HCT116 (cell line): ENCODE measurements around the gene UBR2. TPM values are rescaled to one million over a fixed set of nuclear protein-coding genes. Genes with fewer than 3 reads are reported as not detected.

ENCODE experiments used
- ATAC-seq: fragments of 200-7000 bp; cut with Tn5 transposase; 2 replicates; pipeline ENCODE4 v1.9.1; 2020; ENCODE audit warnings: mild to moderate bottlenecking, moderate library complexity
- BruUV-seq: library from RNA; stranded (reverse); fragments of 400-500 nt; replicated peaks from 2 replicates; lab custom pipeline; 2021; lab: Mats Ljungman, UMichigan
- CTCF ChIA-PET: fragments of 300-600 bp; sonication (Branson Sonifier 250); formaldehyde crosslinking; loops from one replicate; lab custom pipeline; 2021; ENCODE audit warnings: antibody characterized with exemption; lab: Charles Lee
- POLR2A ChIA-PET: fragments of 300-600, 350-600 bp; sonication (Branson Sonifier 250); formaldehyde crosslinking; loops from one replicate; lab custom pipeline; 2021; ENCODE audit warnings: antibody characterized with exemption; lab: Charles Lee
- RAD21 ChIA-PET, 2 experiments: fragments of 300-600 bp; sonication (Branson Sonifier 250); formaldehyde crosslinking; loops; one replicate each; lab custom pipeline; 2023; ENCODE audit warnings: low total read pairs in 2 of 2; ENCODE audit not compliant: uncharacterized antibody in 2 of 2, unreplicated experiment in 2 of 2, low non-redundant PET in 1 of 2; lab: Charles Lee
- DNase-seq: peaks from one replicate; pipeline ENCODE4 v3.0.0-alpha.2; 2010; ENCODE audit warnings: low read depth, low spot score
- H2AFZ ChIP-seq: fragments of 200-600 bp; shearing (Covaris generic), sonication (generic); 2 replicates; pipeline ENCODE4 v1.6.1; 2017; ENCODE audit warnings: low read depth, mixed run types, mixed read lengths, antibody characterized with exemption, low read length; ENCODE audit not compliant: poor library complexity, severe bottlenecking
- H3K27ac ChIP-seq: 2 replicates; pipeline ENCODE4 v1.5.1; 2012; ENCODE audit warnings: low read depth, low read length
- H3K27me3 ChIP-seq: fragments of 200-600 bp; sonication (generic); 2 replicates; pipeline ENCODE4 v1.6.1; 2016; ENCODE audit warnings: mixed run types, low read length, mixed read lengths; ENCODE audit not compliant: insufficient read depth
- H3K36me3 ChIP-seq, 2 experiments: fragments of 200-500 bp in 1 of 2; fragments of 200-600 bp in 1 of 2; sonication (Bioruptor generic) in 1 of 2; sonication (generic) in 1 of 2; 2 replicates each; pipeline versions ENCODE4 v1.5.1 to v1.6.1; 2014 to 2016; ENCODE audit warnings: low read length in 2 of 2, inconsistent platforms in 1 of 2, mixed read lengths in 1 of 2, mixed run types in 1 of 2; ENCODE audit not compliant: insufficient read depth in 2 of 2, control insufficient read depth in 1 of 2
- H3K4me1 ChIP-seq, 2 experiments: fragments of 200-600 bp in 1 of 2; sonication (generic) in 1 of 2; 2 replicates each; pipeline versions ENCODE4 v1.5.1 to v1.6.1; 2012 to 2017; ENCODE audit warnings: low read length in 2 of 2, inconsistent platforms in 1 of 2, mild to moderate bottlenecking in 1 of 2, mixed read lengths in 1 of 2, mixed run types in 1 of 2, moderate library complexity in 1 of 2; ENCODE audit not compliant: insufficient read depth in 2 of 2, control insufficient read depth in 1 of 2
- H3K4me2 ChIP-seq: fragments of 200-600 bp; sonication (generic); 2 replicates; pipeline ENCODE4 v1.6.1; 2017; ENCODE audit warnings: mixed run types, low read length, mixed read lengths
- H3K4me3 ChIP-seq, 2 experiments: fragments of 200-600 bp in 1 of 2; sonication (generic) in 1 of 2; replicated peaks in 1 of 2; 2 replicates each; pipeline ENCODE4 v1.5.1; 2011 to 2016; ENCODE audit warnings: low read length in 2 of 2, control low read depth in 1 of 2, low read depth in 1 of 2, mild to moderate bottlenecking in 1 of 2, mixed read lengths in 1 of 2, mixed run types in 1 of 2
- H3K79me2 ChIP-seq: fragments of 200-600 bp; sonication (generic); 2 replicates; pipeline ENCODE4 v1.6.1; 2017; ENCODE audit warnings: mild to moderate bottlenecking, mixed run types, low read length, moderate library complexity, mixed read lengths; ENCODE audit not compliant: insufficient read depth
- H3K9ac ChIP-seq: fragments of 200-600 bp; sonication (generic); 2 replicates; pipeline ENCODE4 v1.6.1; 2016; ENCODE audit warnings: low read length, mixed read lengths
- H3K9me2 ChIP-seq: fragments of 200-600 bp; sonication (generic), shearing (Covaris generic); 2 replicates; pipeline ENCODE4 v1.6.1; 2017; ENCODE audit warnings: mixed run types, mild to moderate bottlenecking, moderate library complexity; ENCODE audit not compliant: insufficient read depth
- H3K9me3 ChIP-seq, 2 experiments: fragments of 200-500 bp in 1 of 2; fragments of 200-600 bp in 1 of 2; sonication (Bioruptor generic) in 1 of 2; sonication (generic) in 1 of 2; 2 replicates each; pipeline ENCODE4 v1.6.1; 2014 to 2017; ENCODE audit warnings: low read length in 2 of 2, mixed read lengths in 2 of 2, inconsistent platforms in 1 of 2, low read depth in 1 of 2, mild to moderate bottlenecking in 1 of 2, mixed run types in 1 of 2, moderate library complexity in 1 of 2; ENCODE audit not compliant: control insufficient read depth in 1 of 2, insufficient read depth in 1 of 2
- H4K20me1 ChIP-seq: fragments of 200-600 bp; sonication (generic), shearing (Covaris generic); 2 replicates; pipeline ENCODE4 v1.6.1; 2017; ENCODE audit warnings: mixed run types, mild to moderate bottlenecking, moderate library complexity; ENCODE audit not compliant: insufficient read depth
- CBX3 ChIP-seq: IDR thresholded peaks from 2 replicates; pipeline ENCODE4 v1.6.1; 2012; ENCODE audit warnings: low read depth
- EGR1 ChIP-seq: IDR thresholded peaks from 2 replicates; pipeline ENCODE4 v1.6.1; 2012; ENCODE audit warnings: low read depth
- ELF1 ChIP-seq: IDR thresholded peaks from 2 replicates; pipeline ENCODE4 v1.6.1; 2012; ENCODE audit warnings: low read depth, borderline replicate concordance
- EZH2phosphoT487 ChIP-seq: fragments of 200-600 bp; IDR thresholded peaks from 2 replicates; pipeline ENCODE4 v1.6.1; 2018; ENCODE audit warnings: antibody characterized with exemption, borderline replicate concordance
- FOSL1 ChIP-seq: IDR thresholded peaks from 2 replicates; pipeline ENCODE4 v1.6.1; 2012; ENCODE audit warnings: low read depth
- JUND ChIP-seq: IDR thresholded peaks from 2 replicates; pipeline ENCODE4 v1.6.1; 2012
- POLR2A ChIP-seq: IDR thresholded peaks from 2 replicates; pipeline ENCODE4 v1.7.0; 2011; ENCODE audit warnings: borderline replicate concordance; ENCODE audit not compliant: insufficient read depth, insufficient read length; ENCODE audit errors: extremely low read depth
- POLR2AphosphoS5 ChIP-seq: IDR thresholded peaks from 2 replicates; pipeline ENCODE4 v1.6.1; 2011; ENCODE audit warnings: mild to moderate bottlenecking, low read depth, low read length, moderate library complexity
- RAD21 ChIP-seq: IDR thresholded peaks from 2 replicates; pipeline ENCODE4 v1.6.1; 2012; ENCODE audit warnings: low read depth, mild to moderate bottlenecking
- SIN3A ChIP-seq: IDR thresholded peaks from 2 replicates; pipeline ENCODE4 v1.6.1; 2012; ENCODE audit warnings: low read depth
- SP1 ChIP-seq: IDR thresholded peaks from 2 replicates; pipeline ENCODE4 v1.6.1; 2012; ENCODE audit warnings: low read depth
- TCF7L2 ChIP-seq: IDR thresholded peaks from 2 replicates; pipeline ENCODE4 v1.7.0; 2011; ENCODE audit warnings: borderline replicate concordance, inconsistent platforms; ENCODE audit not compliant: insufficient read depth, insufficient read length; ENCODE audit errors: extremely low read depth
- ZFX ChIP-seq: fragments of 450-650 bp; IDR thresholded peaks from 2 replicates; pipeline ENCODE4 v1.6.1; 2017
- intact Hi-C: fragments of 100-400 bp; cut with micrococcal nuclease; formaldehyde crosslinking; loops from 2 replicates; pipeline ENCODE4 v1.10.0; 2022
- total RNA-seq: library from RNA; stranded (reverse); gene quantifications from one replicate; pipeline ENCODE4 v1.2.1, GENCODE V29; 2021; ENCODE audit not compliant: unreplicated experiment
- TF ChIP-seq, protein P1 (sequence below): IDR thresholded peaks from 2 replicates; pipeline ENCODE4 v1.6.1; 2012
- TF ChIP-seq, protein P2 (sequence below), 3 experiments: fragments of 200-600 bp in 1 of 3; sonication (generic) in 1 of 3; IDR thresholded peaks in 2 of 3; conservative IDR thresholded peaks in 1 of 3; 2 replicates each; pipeline ENCODE4 v1.5.1; 2012 to 2017; ENCODE audit warnings: low read depth in 2 of 3, low read length in 2 of 3, antibody characterized with exemption in 1 of 3, borderline replicate concordance in 1 of 3, control low read depth in 1 of 3, mild to moderate bottlenecking in 1 of 3, mixed read lengths in 1 of 3, mixed run types in 1 of 3, moderate library complexity in 1 of 3; ENCODE audit not compliant: insufficient read depth in 1 of 3

Gene UBR2
- total RNA-seq, 1 experiment from 2014 or later: 20.5 TPM

DNA sequence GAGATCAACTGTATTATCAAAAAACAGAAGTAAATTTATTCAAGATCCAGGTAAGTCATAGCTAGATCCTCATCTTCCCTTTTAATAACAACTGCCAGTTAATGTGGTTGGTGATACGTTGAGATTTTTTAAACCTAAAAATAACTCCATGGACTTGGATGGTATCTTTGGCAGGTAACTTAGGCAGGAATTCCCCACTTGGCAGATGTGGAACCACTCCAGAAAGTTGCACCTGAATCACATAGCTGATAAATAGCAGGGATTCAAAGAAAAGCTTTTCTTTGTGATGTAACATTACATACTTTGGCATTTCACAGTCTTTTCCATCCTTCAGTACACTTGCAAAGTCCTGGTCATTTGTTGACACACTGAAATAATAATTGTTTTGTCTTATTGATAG lies 96.0 kb downstream of the UBR2 start:
- no peak overlapping the region for H3K27ac ChIP-seq
- intact Hi-C loops: loop anchor here (10.0 kb wide), 1 partner anchor 55 kb away; no protein-coding TSS in a partner anchor
- H3K9ac ChIP-seq: no peak overlapping the region
- H3K9me3 ChIP-seq: no peaks in the 10 kb centered on the region
- H3K36me3 ChIP-seq: peaks cover 15 to 26% of the 10 kb centered on the region in 2 experiments; a peak in 3 of 4 replicates
- H4K20me1 ChIP-seq: no peaks in the 10 kb centered on the region
- DNase-seq (no peak), ATAC-seq (no peak)
- no peaks in the 10 kb centered on the region for H3K27me3 ChIP-seq
- H2AFZ ChIP-seq: no peak overlapping the region
- CTCF ChIA-PET: no interaction called here
- BruUV-seq: no TSS peak
- no peak overlapping the region for H3K4me2 ChIP-seq
- RAD21 ChIA-PET: no interaction called here
- POLR2A ChIA-PET: no interaction called here
- H3K4me3 ChIP-seq: no peak overlapping the region
- TF ChIP-seq SIN3A (no peak), EGR1 (no peak), FOSL1 (no peak), EZH2phosphoT487 (no peak), ELF1 (no peak), RAD21 (no peak), CBX3 (no peak), JUND (no peak), POLR2A (no peak)
- TF ChIP-seq, protein P1, sequence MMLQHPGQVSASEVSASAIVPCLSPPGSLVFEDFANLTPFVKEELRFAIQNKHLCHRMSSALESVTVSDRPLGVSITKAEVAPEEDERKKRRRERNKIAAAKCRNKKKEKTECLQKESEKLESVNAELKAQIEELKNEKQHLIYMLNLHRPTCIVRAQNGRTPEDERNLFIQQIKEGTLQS: no peak
- peaks cover 0 to 9% of the 10 kb centered on the region in 2 experiments; a peak in 2 of 4 replicates for H3K4me1 ChIP-seq
- no peaks in the 10 kb centered on the region for H3K9me2 ChIP-seq
- H3K79me2 ChIP-seq: no peaks in the 10 kb centered on the region

DNA sequence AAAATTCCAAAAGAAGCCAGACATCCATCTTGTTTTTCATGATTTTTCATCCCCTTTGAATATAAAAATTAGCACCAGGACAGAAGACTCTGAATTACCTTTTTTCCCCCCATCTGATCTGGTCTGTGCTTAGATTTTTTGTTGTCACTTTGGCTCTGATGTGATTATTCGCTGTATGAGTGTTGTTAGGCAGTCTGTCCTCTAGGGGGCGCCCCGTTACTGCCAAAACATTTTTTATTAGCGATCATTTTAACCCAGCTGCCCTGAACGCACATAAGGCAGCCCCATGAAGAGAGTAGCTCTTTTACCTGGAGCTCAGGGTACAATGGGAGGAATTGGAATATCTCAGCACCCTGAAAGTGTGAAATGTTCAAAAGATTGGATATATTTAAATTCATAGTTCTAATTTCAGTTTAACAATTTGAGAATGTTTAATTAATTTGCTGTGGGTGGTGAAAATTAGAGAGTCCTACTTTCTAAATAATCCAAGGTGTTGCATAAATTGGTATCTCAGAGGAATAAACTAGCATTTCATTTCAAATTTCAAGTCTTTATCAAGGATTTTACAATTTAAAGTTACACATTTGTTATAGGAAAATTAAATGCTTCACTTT lies 97.8 kb downstream of the UBR2 start:
- ATAC-seq (peak; percentile 88), DNase-seq (peak; percentile 50)
- H3K9ac ChIP-seq: no peak overlapping the region
- BruUV-seq: no TSS peak
- no peak overlapping the region for H3K4me3 ChIP-seq
- H4K20me1 ChIP-seq: no peaks in the 10 kb centered on the region
- H3K36me3 ChIP-seq: peaks cover 10 to 34% of the 10 kb centered on the region in 2 experiments; a peak in 3 of 4 replicates
- ChIA-PET RAD21 (interaction anchor here (1.0 to 1.4 kb wide), 3 partner anchors 65 to 68 kb away, joined by 4 read pairs; no protein-coding TSS in a partner anchor), POLR2A (interaction anchor here (1.0 to 1.3 kb wide), 2 partner anchors 218 to 237 kb away, joined by 3 read pairs; partner anchors contain the start of gene RPL7L1), CTCF (interaction anchor here (0.6 to 3.9 kb wide), 14 partner anchors 11 to 229 kb away, joined by 3 to 38 read pairs (median 4); partner anchors contain the start of gene RPL7L1)
- H3K9me3 ChIP-seq: no peaks in the 10 kb centered on the region
- peaks cover 0 to 2% of the 10 kb centered on the region in 2 experiments; a peak in 2 of 4 replicates for H3K4me1 ChIP-seq
- H3K4me2 ChIP-seq: no peak overlapping the region
- no peaks in the 10 kb centered on the region for H3K27me3 ChIP-seq
- H2AFZ ChIP-seq: no peak overlapping the region
- intact Hi-C loops: loop anchor here (1.0 kb wide), 3 partner anchors 65 to 238 kb away; no protein-coding TSS in a partner anchor
- no peaks in the 10 kb centered on the region for H3K79me2 ChIP-seq
- no peaks in the 10 kb centered on the region for H3K9me2 ChIP-seq
- TF ChIP-seq SP1: no peak
- TF ChIP-seq ZFX: no peak
- TF ChIP-seq TCF7L2: no peak
- TF ChIP-seq, protein P2, sequence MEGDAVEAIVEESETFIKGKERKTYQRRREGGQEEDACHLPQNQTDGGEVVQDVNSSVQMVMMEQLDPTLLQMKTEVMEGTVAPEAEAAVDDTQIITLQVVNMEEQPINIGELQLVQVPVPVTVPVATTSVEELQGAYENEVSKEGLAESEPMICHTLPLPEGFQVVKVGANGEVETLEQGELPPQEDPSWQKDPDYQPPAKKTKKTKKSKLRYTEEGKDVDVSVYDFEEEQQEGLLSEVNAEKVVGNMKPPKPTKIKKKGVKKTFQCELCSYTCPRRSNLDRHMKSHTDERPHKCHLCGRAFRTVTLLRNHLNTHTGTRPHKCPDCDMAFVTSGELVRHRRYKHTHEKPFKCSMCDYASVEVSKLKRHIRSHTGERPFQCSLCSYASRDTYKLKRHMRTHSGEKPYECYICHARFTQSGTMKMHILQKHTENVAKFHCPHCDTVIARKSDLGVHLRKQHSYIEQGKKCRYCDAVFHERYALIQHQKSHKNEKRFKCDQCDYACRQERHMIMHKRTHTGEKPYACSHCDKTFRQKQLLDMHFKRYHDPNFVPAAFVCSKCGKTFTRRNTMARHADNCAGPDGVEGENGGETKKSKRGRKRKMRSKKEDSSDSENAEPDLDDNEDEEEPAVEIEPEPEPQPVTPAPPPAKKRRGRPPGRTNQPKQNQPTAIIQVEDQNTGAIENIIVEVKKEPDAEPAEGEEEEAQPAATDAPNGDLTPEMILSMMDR (IDR thresholded peaks at IDR 0.05 in 2 of 3, conservative IDR thresholded peaks at IDR 0.05 in 1 of 3; ENCODE audit: borderline replicate concordance in 1 of 3, insufficient read depth in 1 of 3, low read depth in 2 of 3, low read length in 2 of 3): peak; percentile 81 to 94 (median 87); a peak in 5 of 6 replicates
- TF ChIP-seq RAD21: peak; percentile 92
- no peak for TF ChIP-seq POLR2AphosphoS5
- H3K27ac ChIP-seq: no peak overlapping the region
